HG03060 (cell line): ENCODE measurements around the gene ING5.
"Not testable (repeated sequence)": the region's sequence is repeated elsewhere in the genome, so short reads cannot be mapped to it uniquely, and the experiment has no call there.

Experiments
- ATAC-seq: cut with Tn5 transposase; IDR thresholded peaks from one replicate; pipeline ENCODE4 v1.9.1; 2021; ENCODE audit warnings: low read depth, moderate number of reproducible peaks; ENCODE audit not compliant: unreplicated experiment

Gene ING5

GRCh38 chr2:241701399-241702154 lies at the start of gene ING5:
Gene ING5, plus strand, starts transcription at chr2:241702039. Its CDS starts 27 bp downstream, at chr2:241702066.
- ATAC-seq: peak; percentile 19

DNA sequence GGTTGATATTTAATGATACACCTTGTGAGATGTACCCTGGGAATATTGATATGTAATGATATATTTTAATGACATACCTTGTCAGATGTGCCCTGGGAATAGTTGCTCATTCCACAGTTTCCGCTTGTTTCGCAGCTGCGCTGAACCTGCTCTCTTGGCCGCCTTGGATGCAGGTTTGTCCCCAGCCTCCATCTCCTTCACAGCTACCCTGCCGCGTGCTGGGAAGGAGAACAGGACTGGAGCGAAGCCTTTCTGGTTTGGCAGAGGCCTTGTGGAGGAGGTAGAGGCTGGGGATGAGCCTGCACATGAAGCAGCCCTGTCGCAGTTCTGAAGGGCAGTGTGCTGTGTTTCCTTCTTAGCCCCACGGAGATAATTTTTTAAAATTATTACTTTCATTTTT lies 49.7 kb upstream of the ING5 start:
- ATAC-seq: no peak

DNA sequence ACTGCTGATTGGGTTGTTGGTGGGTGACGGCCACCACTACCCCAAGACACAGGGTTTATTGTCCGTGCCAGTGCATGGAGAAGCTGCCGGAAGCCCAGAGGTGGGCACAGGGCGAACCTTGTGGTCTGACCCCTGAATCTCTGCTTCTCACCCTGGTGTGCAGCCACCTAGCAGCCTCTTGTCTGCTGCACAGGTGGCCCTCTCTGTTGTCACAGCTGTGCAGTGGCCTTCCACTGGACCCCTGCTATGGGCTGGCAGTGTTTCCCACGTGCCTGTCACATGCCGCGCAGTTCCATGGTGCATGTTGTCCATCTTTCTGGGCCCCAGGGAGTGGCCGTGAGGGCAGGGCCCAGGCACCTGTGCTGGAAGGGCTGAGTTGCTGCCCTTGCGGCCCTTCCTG lies 49.1 kb upstream of the ING5 start:
- no peak for ATAC-seq

GRCh38 chr2:241653210-241653750 lies 48.6 kb upstream of the ING5 start:
- no peak for ATAC-seq

DNA sequence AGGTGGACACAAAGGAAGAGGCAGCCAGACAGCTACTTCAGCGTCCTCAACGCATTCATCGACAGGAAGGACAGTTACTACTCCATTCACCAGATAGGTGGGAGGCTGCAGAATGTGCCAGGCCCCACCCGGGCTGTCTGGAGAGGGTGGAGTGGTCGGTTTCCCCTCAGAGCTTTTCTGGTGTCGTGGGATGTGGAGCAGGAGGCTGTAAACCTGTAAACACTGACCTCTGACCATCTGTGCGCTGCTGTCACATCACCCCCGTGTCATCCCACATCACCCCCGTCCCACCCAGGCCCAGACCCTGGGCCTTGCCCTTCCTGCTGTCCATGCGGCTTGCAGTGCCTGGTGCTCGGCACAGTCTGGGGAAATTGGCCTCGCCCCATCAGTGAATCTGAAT lies 47.3 kb upstream of the ING5 start:
- no peak for ATAC-seq

DNA sequence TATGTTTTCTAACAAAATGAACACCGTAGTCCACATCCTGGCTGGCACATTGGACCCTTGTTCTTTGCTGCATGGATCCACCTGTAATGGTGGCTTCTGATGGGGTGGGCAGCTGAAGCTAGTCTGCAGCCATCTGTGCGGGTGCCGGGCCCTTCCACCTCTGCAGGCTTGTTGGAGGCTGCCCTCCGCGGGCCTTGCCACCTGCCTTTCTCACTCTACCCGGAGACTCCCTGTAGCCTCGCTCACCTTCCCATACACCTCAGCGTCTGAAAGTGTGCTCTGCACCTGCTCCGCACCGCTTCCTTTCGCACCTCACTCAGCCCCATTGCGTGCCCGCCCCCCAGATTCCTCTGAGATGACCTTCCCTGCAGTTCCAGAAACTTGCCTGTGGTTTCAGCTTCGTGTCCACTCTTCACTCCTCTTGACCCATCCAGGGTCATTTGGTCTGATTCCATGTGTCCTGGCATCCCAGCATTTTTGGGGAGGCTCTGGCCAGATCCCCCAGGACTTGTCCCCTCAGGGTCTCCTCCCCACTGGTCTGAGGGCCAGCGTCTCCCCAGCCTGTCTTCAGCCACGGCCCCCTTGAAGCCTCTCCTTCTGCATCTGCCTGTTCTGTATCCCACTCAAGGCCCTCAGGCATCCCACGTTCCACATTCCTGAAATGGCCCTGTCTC lies 46.2 kb upstream of the ING5 start:
- no peak for ATAC-seq

- ATAC-seq: no peak
Measured at GRCh38 chr2:241656190-241656741, 45.6 kb upstream of the ING5 start.

- no peak for ATAC-seq
Measured at GRCh38 chr2:241657786-241658254, 44.0 kb upstream of the ING5 start.

DNA sequence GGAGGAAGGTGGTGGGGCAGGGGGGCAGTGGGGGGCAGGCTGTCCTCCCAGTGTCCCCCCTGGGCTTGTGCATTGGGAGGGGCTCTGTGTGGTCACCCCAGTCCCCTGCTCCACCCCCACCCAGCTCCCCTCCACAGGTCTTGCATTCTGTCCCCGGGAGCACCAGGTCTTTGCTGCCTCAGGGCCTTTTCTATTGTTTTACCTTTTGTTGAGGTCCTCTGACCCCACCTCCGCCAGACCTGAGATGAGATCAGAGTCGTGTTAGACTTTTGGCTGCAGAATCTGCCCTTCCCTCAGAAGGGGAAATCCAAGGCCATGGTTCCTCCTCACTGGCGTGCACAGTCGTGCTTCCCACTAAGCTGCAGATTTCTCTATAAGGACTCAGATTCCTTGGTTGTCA lies 43.5 kb upstream of the ING5 start:
- no peak for ATAC-seq

DNA sequence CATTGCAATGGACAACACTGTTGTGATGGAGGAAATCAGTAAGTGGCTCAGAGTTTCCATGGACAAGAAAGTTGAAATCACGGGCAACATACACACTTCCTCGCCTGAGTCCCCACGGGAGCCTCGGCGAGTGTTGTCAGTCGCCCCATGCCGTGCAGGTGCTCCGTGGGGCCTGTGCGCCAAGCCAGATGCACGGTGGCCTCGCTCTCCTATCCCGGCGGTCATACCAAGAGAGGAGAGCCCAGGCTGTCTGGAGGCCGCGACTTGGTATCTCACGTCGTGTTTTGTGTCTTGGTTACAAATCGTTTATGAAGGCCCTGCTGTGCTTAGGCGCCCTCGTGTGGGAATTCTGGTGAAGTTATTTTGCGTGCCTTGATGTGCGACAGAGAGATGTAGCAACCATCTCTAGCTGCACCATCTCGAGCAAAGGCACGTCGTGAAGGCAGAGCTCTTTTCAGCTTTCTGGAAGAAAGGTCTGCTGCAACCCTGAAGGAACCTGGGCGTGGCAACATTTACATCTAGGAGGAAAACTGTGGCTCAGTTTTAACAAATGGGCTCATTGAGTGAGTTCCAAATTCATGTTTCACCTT lies 42.6 kb upstream of the ING5 start:
- ATAC-seq: no peak

- ATAC-seq: no peak
Measured at GRCh38 chr2:241660593-241661213, 41.1 kb upstream of the ING5 start.

DNA sequence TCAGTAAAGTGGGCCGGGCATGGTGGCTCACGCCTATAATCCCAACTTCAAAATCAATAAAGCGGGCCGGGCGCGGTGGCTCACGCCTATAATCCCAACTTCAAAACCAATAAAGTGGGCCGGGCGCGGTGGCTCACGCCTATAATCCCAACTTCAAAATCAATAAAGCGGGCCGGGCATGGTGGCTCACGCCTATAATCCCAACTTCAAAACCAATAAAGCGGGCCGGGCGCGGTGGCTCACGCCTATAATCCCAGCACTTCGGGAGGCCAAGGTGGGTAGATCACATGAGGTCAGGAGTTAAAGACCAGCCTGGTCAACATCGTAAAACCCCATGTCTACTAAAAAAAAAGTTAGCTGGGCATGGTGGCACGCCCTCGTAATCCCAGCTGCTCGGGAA lies 39.1 kb upstream of the ING5 start:
- not testable (repeated sequence) for ATAC-seq

GRCh38 chr2:241665731-241666440 lies 36.0 kb upstream of the ING5 start:
- no peak for ATAC-seq

- no peak for ATAC-seq
Measured at GRCh38 chr2:241666627-241667400, 35.0 kb upstream of the ING5 start.

GRCh38 chr2:241668354-241668753 lies 33.5 kb upstream of the ING5 start:
- no peak for ATAC-seq

- ATAC-seq: no peak
Measured at GRCh38 chr2:241668839-241669238, 33.0 kb upstream of the ING5 start.

- ATAC-seq: no peak
Measured at GRCh38 chr2:241670333-241671110, 31.3 kb upstream of the ING5 start.

- ATAC-seq: no peak
Measured at GRCh38 chr2:241671457-241672240, 30.2 kb upstream of the ING5 start.
